Limb (tissue), 2 donors: ENCODE results near the gene CXCL16.
"Not testable (repeated sequence)": the region's sequence is repeated elsewhere in the genome, so short reads cannot be mapped to it uniquely, and the experiment has no call there.

Source experiments
- DNase-seq, 2 donors: peaks; one replicate each; pipeline ENCODE4 v3.0.0-alpha.2; 2016; ENCODE audit errors: extremely low spot score in 2 of 2

The CXCL16 gene

DNA sequence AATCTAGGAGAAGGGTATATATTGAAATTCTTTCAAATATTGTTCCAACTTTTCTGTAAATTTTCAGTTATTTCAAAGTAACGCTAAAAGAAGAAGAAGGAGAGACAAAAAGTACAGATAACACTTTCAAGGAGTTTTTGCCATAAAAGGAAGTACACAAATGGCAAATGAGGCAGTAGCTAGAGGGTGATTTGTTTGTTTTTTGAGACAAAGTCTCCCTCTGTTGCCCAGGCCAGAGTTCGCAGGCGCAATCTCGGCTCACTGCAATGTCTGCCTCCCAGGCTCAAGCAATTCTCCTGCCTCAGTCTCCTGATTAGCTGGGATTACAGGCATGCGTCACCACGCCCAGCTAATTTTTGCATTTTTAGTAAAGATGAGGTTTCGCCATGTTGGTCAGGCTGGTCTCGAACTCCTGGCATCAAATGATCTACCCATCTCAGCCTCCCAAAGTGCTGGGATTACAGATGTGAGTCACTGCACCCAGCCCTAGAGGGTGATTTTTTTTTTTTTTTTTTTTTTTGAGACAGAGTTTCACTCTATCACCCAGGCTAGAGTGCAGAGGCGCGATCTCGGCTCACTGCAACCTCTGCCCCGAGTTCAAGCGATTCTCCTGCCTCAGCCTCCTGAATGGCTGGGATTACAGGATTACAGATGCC lies 40.2 kb downstream of the CXCL16 start:
- not testable (repeated sequence) for DNase-seq

DNA sequence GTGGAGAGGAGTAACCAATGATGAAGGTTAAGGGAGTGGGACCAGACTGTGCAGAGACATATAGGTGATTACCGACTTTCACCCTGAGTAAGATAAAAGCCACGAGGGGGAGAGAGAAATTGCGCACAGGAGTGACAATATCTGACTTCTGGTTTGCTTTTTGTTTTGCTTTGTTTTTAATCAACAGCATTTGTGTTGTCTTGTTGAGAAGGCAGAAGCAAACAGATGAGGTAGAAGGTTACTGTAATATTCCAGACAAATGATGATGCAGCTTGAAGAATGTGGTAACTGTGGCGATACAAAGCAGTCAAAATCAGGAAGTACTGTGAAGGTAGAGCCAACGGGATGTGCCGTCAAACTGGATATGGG lies 43.3 kb downstream of the CXCL16 start:
- DNase-seq = no peak

DNA sequence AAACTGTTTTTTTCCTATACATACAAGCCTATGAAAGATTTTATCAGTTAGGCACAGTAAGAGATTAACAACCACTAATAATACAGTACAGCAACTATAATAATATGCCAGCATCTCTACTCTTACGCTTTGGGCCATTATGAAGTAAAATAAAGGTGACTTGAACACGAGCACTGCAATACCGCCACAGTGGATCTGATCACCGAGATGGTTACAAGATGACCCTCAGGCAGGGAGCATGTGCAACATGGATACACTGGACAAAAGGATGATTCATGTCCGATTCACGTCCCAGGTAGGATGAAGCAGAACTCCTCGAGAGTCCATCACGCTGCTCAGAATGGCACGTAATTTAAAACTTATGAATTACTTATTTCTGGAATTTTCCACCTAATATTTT lies 46.3 kb downstream of the CXCL16 start:
- DNase-seq = no peak

DNA sequence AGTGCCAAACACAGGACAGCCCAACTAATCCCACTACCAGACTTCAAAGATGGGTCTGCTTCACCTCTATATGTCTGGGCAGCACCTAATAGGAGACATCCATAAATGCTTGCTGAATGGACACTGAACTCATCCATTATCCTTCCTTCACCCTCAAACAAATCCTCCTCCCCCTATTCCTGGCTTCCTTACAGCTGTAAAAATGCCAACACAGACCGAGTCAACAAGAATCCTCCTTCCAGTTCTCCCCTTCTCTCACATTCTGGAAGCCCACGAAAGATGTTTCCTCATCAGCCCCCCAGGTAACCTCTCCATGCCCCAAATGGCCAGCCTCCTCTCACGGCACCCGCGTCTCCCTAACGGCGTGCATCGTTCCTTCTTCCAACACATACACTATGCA lies 48.0 kb downstream of the CXCL16 start:
- DNase-seq = no peak

DNA sequence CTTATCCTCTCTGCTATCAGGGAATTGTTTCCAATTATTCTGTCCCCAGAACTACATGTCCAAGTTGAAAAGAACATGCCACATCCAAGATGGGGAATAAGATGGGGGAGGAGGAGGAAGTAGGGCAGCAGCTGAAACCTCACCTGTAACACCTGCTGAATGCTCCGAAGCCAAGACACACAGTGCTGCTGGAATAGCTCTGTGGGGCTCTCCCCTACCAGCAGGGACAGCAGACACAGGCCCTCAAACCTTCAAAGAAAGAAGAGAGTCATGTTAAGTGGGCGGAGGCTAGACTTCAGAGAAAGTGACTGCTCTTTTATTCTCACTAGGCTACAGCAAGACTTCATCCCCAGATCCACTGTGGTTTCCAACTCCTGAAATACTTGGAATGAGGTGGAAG lies 49.0 kb downstream of the CXCL16 start:
- no peak for DNase-seq

DNA sequence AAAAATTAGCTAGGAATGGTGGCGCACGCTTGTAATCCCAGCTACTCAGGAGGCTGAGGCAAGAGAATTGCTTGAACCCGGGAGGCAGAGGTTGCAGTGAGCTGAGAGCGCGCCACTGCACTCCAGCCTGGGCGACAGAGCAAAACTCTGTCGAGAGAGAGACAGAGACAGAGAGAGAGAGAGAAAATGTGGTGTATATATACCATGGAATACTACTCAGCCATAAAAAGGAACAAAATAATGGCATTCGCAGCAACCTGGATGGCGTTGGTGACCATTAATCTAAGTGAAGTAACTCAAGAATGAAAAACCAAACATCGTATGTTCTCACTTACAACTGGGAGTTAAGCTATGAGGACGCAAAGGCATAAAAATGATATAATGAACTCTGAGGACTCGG lies 49.9 kb downstream of the CXCL16 start:
- DNase-seq = not testable (repeated sequence)

DNA sequence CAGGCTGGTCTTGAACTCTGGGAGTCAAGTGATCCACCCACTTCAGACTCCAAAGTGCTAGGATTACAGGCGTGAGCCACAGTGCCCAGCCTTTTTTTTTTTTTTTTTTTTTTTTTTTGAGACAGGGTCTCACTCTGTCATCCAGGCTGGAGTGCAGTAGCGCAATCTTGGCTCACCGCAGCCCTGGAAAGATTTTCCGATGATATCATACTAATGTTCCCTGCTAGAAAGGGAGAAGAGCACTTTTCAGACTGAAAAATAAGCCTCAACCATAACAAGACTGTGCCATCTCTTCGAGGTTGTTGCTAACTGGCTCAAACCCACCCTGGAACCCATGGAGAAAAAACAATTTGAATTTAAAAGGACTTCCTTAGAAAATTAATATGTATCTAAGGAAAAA lies 56.0 kb downstream of the CXCL16 start:
- not testable (repeated sequence) for DNase-seq
